Measurements from ENCODE around the gene DCAF15. TPM values are rescaled to one million over a fixed set of nuclear protein-coding genes. Genes with fewer than 3 reads are reported as not detected.

Gene DCAF15
- total RNA-seq, 1 experiment from 2014 or later: 15.1 TPM

- Histone ChIP-seq H3K4me2 (ENCODE audit: low read depth, low read length, poor library complexity, severe bottlenecking) (peak overlapping the region; percentile 91), H4K20me1 (ENCODE audit: insufficient read depth, low read depth, low read length) (no peaks in the 10 kb centered on the region), H3K9me2 (replicated peaks; ENCODE audit: insufficient read depth, low read length) (no peaks in the 10 kb centered on the region), H3K27me3 (ENCODE audit: low read length) (no peaks in the 10 kb centered on the region), H3K4me1 (ENCODE audit: low read length) (peaks cover 48% of the 10 kb centered on the region), H3K9ac (ENCODE audit: low read length) (peak overlapping the region; percentile 85), H3K36me3 (ENCODE audit: insufficient read depth, low read length) (no peaks in the 10 kb centered on the region), H3K79me2 (ENCODE audit: low read length) (peaks cover 11% of the 10 kb centered on the region), H3K4me3 (ENCODE audit: low read length) (peak overlapping the region; percentile 69), H3K9me3 (ENCODE audit: low read length) (no peaks in the 10 kb centered on the region), H2AFZ (ENCODE audit: low read length) (peak overlapping the region; percentile 56; the same call in 1 of the 2 replicates), H3K27ac (ENCODE audit: low read length) (peak overlapping the region; percentile 96)
- peak; percentile 92 for DNase-seq
Observed at GRCh38 chr19:13985771-13986347, 33.5 kb downstream of the DCAF15 start.

- H3K79me2 ChIP-seq (ENCODE audit: low read length): peaks cover 11% of the 10 kb centered on the region
- H3K27me3 ChIP-seq (ENCODE audit: low read length): no peaks in the 10 kb centered on the region
- peak overlapping the region; percentile 69 for H3K4me3 ChIP-seq (ENCODE audit: low read length)
- peak overlapping the region; percentile 27; the same call in 1 of the 2 replicates for H2AFZ ChIP-seq (ENCODE audit: low read length)
- peak overlapping the region; percentile 91 for H3K4me2 ChIP-seq (ENCODE audit: low read depth, low read length, poor library complexity, severe bottlenecking)
- H4K20me1 ChIP-seq (ENCODE audit: insufficient read depth, low read depth, low read length): no peaks in the 10 kb centered on the region
- no peaks in the 10 kb centered on the region for H3K9me3 ChIP-seq (ENCODE audit: low read length)
- peaks cover 48% of the 10 kb centered on the region for H3K4me1 ChIP-seq (ENCODE audit: low read length)
- H3K36me3 ChIP-seq (ENCODE audit: insufficient read depth, low read length): no peaks in the 10 kb centered on the region
- H3K9ac ChIP-seq (ENCODE audit: low read length): peak overlapping the region; percentile 85
- H3K9me2 ChIP-seq (replicated peaks; ENCODE audit: insufficient read depth, low read length): no peaks in the 10 kb centered on the region
- peak; percentile 98 for DNase-seq
- peak overlapping the region; percentile 96 for H3K27ac ChIP-seq (ENCODE audit: low read length)
Observed at GRCh38 chr19:13986348-13986904, 34.1 kb downstream of the DCAF15 start.

- Histone ChIP-seq H3K9ac (ENCODE audit: low read length) (peak overlapping the region; percentile 85), H3K9me3 (ENCODE audit: low read length) (no peaks in the 10 kb centered on the region), H3K27ac (ENCODE audit: low read length) (peak overlapping the region; percentile 96), H3K4me1 (ENCODE audit: low read length) (peaks cover 49% of the 10 kb centered on the region), H3K9me2 (replicated peaks; ENCODE audit: insufficient read depth, low read length) (no peaks in the 10 kb centered on the region), H4K20me1 (ENCODE audit: insufficient read depth, low read depth, low read length) (no peaks in the 10 kb centered on the region), H3K4me2 (ENCODE audit: low read depth, low read length, poor library complexity, severe bottlenecking) (peak overlapping the region; percentile 91), H3K27me3 (ENCODE audit: low read length) (no peaks in the 10 kb centered on the region), H2AFZ (ENCODE audit: low read length) (no peak overlapping the region), H3K36me3 (ENCODE audit: insufficient read depth, low read length) (peaks cover 2% of the 10 kb centered on the region; the same call in 1 of the 2 replicates), H3K79me2 (ENCODE audit: low read length) (peaks cover 11% of the 10 kb centered on the region), H3K4me3 (ENCODE audit: low read length) (peak overlapping the region; percentile 69)
- no peak for DNase-seq
Observed at GRCh38 chr19:13987101-13987890, 35.0 kb downstream of the DCAF15 start.

- Histone ChIP-seq H3K4me1 (ENCODE audit: low read length) (peaks cover 39% of the 10 kb centered on the region), H3K27ac (ENCODE audit: low read length) (no peak overlapping the region), H3K79me2 (ENCODE audit: low read length) (peaks cover 11% of the 10 kb centered on the region), H3K9ac (ENCODE audit: low read length) (no peak overlapping the region), H3K36me3 (ENCODE audit: insufficient read depth, low read length) (peaks cover 5% of the 10 kb centered on the region; the same call in 1 of the 2 replicates), H3K4me3 (ENCODE audit: low read length) (no peak overlapping the region), H3K9me2 (replicated peaks; ENCODE audit: insufficient read depth, low read length) (no peaks in the 10 kb centered on the region), H3K4me2 (ENCODE audit: low read depth, low read length, poor library complexity, severe bottlenecking) (no peak overlapping the region), H3K9me3 (ENCODE audit: low read length) (no peaks in the 10 kb centered on the region), H2AFZ (ENCODE audit: low read length) (no peak overlapping the region), H3K27me3 (ENCODE audit: low read length) (no peaks in the 10 kb centered on the region), H4K20me1 (ENCODE audit: insufficient read depth, low read depth, low read length) (no peaks in the 10 kb centered on the region)
- no peak for DNase-seq
Observed at GRCh38 chr19:13989487-13989886, 37.2 kb downstream of the DCAF15 start.

GRCh38 chr19:13990085-13990484 lies 37.8 kb downstream of the DCAF15 start:
- no peak for DNase-seq
- no peak overlapping the region for H3K4me2 ChIP-seq (ENCODE audit: low read depth, low read length, poor library complexity, severe bottlenecking)
- peaks cover 5% of the 10 kb centered on the region; the same call in 1 of the 2 replicates for H3K36me3 ChIP-seq (ENCODE audit: insufficient read depth, low read length)
- no peak overlapping the region for H3K4me3 ChIP-seq (ENCODE audit: low read length)
- peaks cover 33% of the 10 kb centered on the region for H3K4me1 ChIP-seq (ENCODE audit: low read length)
- no peaks in the 10 kb centered on the region for H3K9me3 ChIP-seq (ENCODE audit: low read length)
- no peak overlapping the region for H3K27ac ChIP-seq (ENCODE audit: low read length)
- H2AFZ ChIP-seq (ENCODE audit: low read length): no peak overlapping the region
- peaks cover 13% of the 10 kb centered on the region for H3K79me2 ChIP-seq (ENCODE audit: low read length)
- no peaks in the 10 kb centered on the region for H4K20me1 ChIP-seq (ENCODE audit: insufficient read depth, low read depth, low read length)
- H3K27me3 ChIP-seq (ENCODE audit: low read length): no peaks in the 10 kb centered on the region
- no peak overlapping the region for H3K9ac ChIP-seq (ENCODE audit: low read length)
- no peaks in the 10 kb centered on the region for H3K9me2 ChIP-seq (replicated peaks; ENCODE audit: insufficient read depth, low read length)

GRCh38 chr19:13992025-13992424 lies 39.7 kb downstream of the DCAF15 start:
- Histone ChIP-seq H3K9ac (ENCODE audit: low read length) (no peak overlapping the region), H3K9me2 (replicated peaks; ENCODE audit: insufficient read depth, low read length) (no peaks in the 10 kb centered on the region), H3K4me3 (ENCODE audit: low read length) (no peak overlapping the region), H3K27ac (ENCODE audit: low read length) (no peak overlapping the region), H3K4me2 (ENCODE audit: low read depth, low read length, poor library complexity, severe bottlenecking) (no peak overlapping the region), H2AFZ (ENCODE audit: low read length) (no peak overlapping the region), H3K79me2 (ENCODE audit: low read length) (peaks cover 14% of the 10 kb centered on the region), H3K9me3 (ENCODE audit: low read length) (no peaks in the 10 kb centered on the region), H4K20me1 (ENCODE audit: insufficient read depth, low read depth, low read length) (no peaks in the 10 kb centered on the region), H3K27me3 (ENCODE audit: low read length) (no peaks in the 10 kb centered on the region), H3K36me3 (ENCODE audit: insufficient read depth, low read length) (peaks cover 5% of the 10 kb centered on the region; the same call in 1 of the 2 replicates), H3K4me1 (ENCODE audit: low read length) (peaks cover 14% of the 10 kb centered on the region)
- DNase-seq: no peak

- H3K9me3 ChIP-seq (ENCODE audit: low read length): no peaks in the 10 kb centered on the region
- H3K27ac ChIP-seq (ENCODE audit: low read length): no peak overlapping the region
- peaks cover 14% of the 10 kb centered on the region; the same call in 1 of the 2 replicates for H3K79me2 ChIP-seq (ENCODE audit: low read length)
- no peaks in the 10 kb centered on the region for H4K20me1 ChIP-seq (ENCODE audit: insufficient read depth, low read depth, low read length)
- no peak for DNase-seq
- H3K4me3 ChIP-seq (ENCODE audit: low read length): no peak overlapping the region
- peaks cover 6% of the 10 kb centered on the region for H3K4me1 ChIP-seq (ENCODE audit: low read length)
- no peaks in the 10 kb centered on the region for H3K27me3 ChIP-seq (ENCODE audit: low read length)
- H3K36me3 ChIP-seq (ENCODE audit: insufficient read depth, low read length): peaks cover 5% of the 10 kb centered on the region; the same call in 1 of the 2 replicates
- no peaks in the 10 kb centered on the region for H3K9me2 ChIP-seq (replicated peaks; ENCODE audit: insufficient read depth, low read length)
- no peak overlapping the region for H2AFZ ChIP-seq (ENCODE audit: low read length)
- no peak overlapping the region for H3K4me2 ChIP-seq (ENCODE audit: low read depth, low read length, poor library complexity, severe bottlenecking)
- no peak overlapping the region for H3K9ac ChIP-seq (ENCODE audit: low read length)
Observed at GRCh38 chr19:13993590-13994300, 41.4 kb downstream of the DCAF15 start.
